CD14-positive monocyte (primary cell): ENCODE results near the gene NCOA6. TPM values are rescaled to one million over a fixed set of nuclear protein-coding genes. Genes with fewer than 3 reads are reported as not detected.

Source experiments
- DNase-seq, 3 donors: peaks; one replicate each; pipeline ENCODE4 v3.0.0-alpha.2; 2011 to 2022
- H2AFZ ChIP-seq: 2 replicates; pipeline ENCODE4 v1.6.0; 2012; ENCODE audit warnings: mild to moderate bottlenecking, low read depth, low read length, inconsistent platforms; ENCODE audit not compliant: insufficient read depth, poor library complexity, severe bottlenecking
- H3K27ac ChIP-seq, 2 donors: 1 replicate in 1 of 2; 2 replicates in 1 of 2; pipeline ENCODE4 v1.5.1; 2012 to 2013; ENCODE audit warnings: low read length in 2 of 2, control low read depth in 1 of 2, inconsistent platforms in 1 of 2, low read depth in 1 of 2, mild to moderate bottlenecking in 1 of 2
- H3K27me3 ChIP-seq, 2 donors: one replicate each; pipeline versions ENCODE4 v1.6.0 to v1.6.1; 2011 to 2013; ENCODE audit warnings: low read length in 2 of 2; ENCODE audit not compliant: control insufficient read depth in 2 of 2, insufficient read depth in 2 of 2
- H3K36me3 ChIP-seq, 2 donors: replicated peaks in 1 of 2; 1 replicate in 1 of 2; 2 replicates in 1 of 2; pipeline versions ENCODE4 v1.5.1 to v1.6.1; 2012 to 2013; ENCODE audit warnings: low read length in 2 of 2, control low read depth in 1 of 2, inconsistent platforms in 1 of 2, mild to moderate bottlenecking in 1 of 2; ENCODE audit not compliant: insufficient read depth in 2 of 2, control insufficient read depth in 1 of 2
- H3K4me1 ChIP-seq, 2 donors: 1 replicate in 1 of 2; 2 replicates in 1 of 2; pipeline versions ENCODE4 v1.5.1 to v1.6.1; 2012 to 2013; ENCODE audit warnings: low read length in 2 of 2, control low read depth in 1 of 2, inconsistent platforms in 1 of 2, mild to moderate bottlenecking in 1 of 2, moderate library complexity in 1 of 2; ENCODE audit not compliant: insufficient read depth in 2 of 2, control insufficient read depth in 1 of 2
- H3K4me2 ChIP-seq: replicated peaks from 2 replicates; pipeline ENCODE3; 2012; ENCODE audit warnings: low read length, moderate library complexity, mild to moderate bottlenecking; ENCODE audit not compliant: poor library complexity, severe bottlenecking; ENCODE audit errors: extremely low read depth
- H3K4me3 ChIP-seq, 3 experiments: fragments of 200-600 bp in 1 of 3; sonication (generic) in 1 of 3; replicated peaks in 1 of 3; 1 replicate in 2 of 3; 2 replicates in 1 of 3; pipeline ENCODE4 v1.5.1; 2011 to 2013; ENCODE audit warnings: low read length in 3 of 3, mild to moderate bottlenecking in 3 of 3, control low read depth in 2 of 3, low read depth in 2 of 3, inconsistent platforms in 1 of 3, moderate library complexity in 1 of 3
- H3K79me2 ChIP-seq: 2 replicates; pipeline ENCODE4 v1.6.0; 2012; ENCODE audit warnings: mild to moderate bottlenecking, control low read depth, inconsistent platforms, low read length, moderate library complexity; ENCODE audit not compliant: insufficient read depth
- H3K9ac ChIP-seq: 2 replicates; pipeline ENCODE4 v1.6.0; 2017; ENCODE audit warnings: low read length, mild to moderate bottlenecking; ENCODE audit not compliant: insufficient read depth, poor library complexity, severe bottlenecking
- H3K9me3 ChIP-seq, 2 donors: replicated peaks in 1 of 2; 1 replicate in 1 of 2; 2 replicates in 1 of 2; pipeline versions ENCODE4 v1.5.1 to v1.6.1; 2012 to 2013; ENCODE audit warnings: low read length in 2 of 2, control low read depth in 1 of 2; ENCODE audit not compliant: control insufficient read depth in 1 of 2, insufficient read depth in 1 of 2
- H4K20me1 ChIP-seq: 2 replicates; pipeline ENCODE4 v1.6.0; 2012; ENCODE audit warnings: mild to moderate bottlenecking, low read length, control low read depth, moderate library complexity; ENCODE audit not compliant: insufficient read depth
- H3K27ac Mint-ChIP-seq, 7 donors: one replicate each; pipeline ENCODE4 v1.8.0; 2020; ENCODE audit warnings: mild to moderate bottlenecking in 7 of 7, mixed read lengths in 7 of 7, moderate library complexity in 6 of 7, inconsistent platforms in 2 of 7
- H3K27me3 Mint-ChIP-seq, 3 donors: one replicate each; pipeline ENCODE4 v1.8.0; 2021 to 2022; ENCODE audit warnings: low read depth in 3 of 3, mild to moderate bottlenecking in 3 of 3, mixed read lengths in 3 of 3, moderate library complexity in 3 of 3, inconsistent platforms in 1 of 3
- H3K36me3 Mint-ChIP-seq, 2 donors: one replicate each; pipeline ENCODE4 v1.8.0; 2020; ENCODE audit warnings: mixed read lengths in 2 of 2, inconsistent platforms in 1 of 2, mild to moderate bottlenecking in 1 of 2
- H3K4me1 Mint-ChIP-seq: one replicate; pipeline ENCODE4 v1.8.0; 2020; ENCODE audit warnings: mild to moderate bottlenecking, mixed read lengths
- H3K4me3 Mint-ChIP-seq, 2 donors: one replicate each; pipeline ENCODE4 v1.8.0; 2020; ENCODE audit warnings: mild to moderate bottlenecking in 2 of 2, mixed read lengths in 2 of 2, moderate library complexity in 1 of 2
- H3K9me3 Mint-ChIP-seq, 7 donors: one replicate each; pipeline ENCODE4 v1.8.0; 2020 to 2022; ENCODE audit warnings: mixed read lengths in 7 of 7, mild to moderate bottlenecking in 6 of 7, moderate library complexity in 6 of 7, inconsistent platforms in 2 of 7
- WGBS: methylation state at CpG from one replicate; pipeline ENCODE4 v1.1.5; 2013; ENCODE audit warnings: missing lambda C conversion rate; ENCODE audit not compliant: insufficient coverage; 5-methylcytosine and 5-hydroxymethylcytosine counted together
- intact Hi-C, 2 donors: fragments of 100-400 bp; cut with micrococcal nuclease; formaldehyde crosslinking; loops; one replicate each; pipeline versions ENCODE4 v1.15.0 to v1.15.1; 2023
- polyA plus RNA-seq, 3 donors: library from polyadenylated mRNA; depleted of rRNA in 1 of 3; unstranded in 2 of 3; stranded (reverse) in 1 of 3; fragments of 300-500 nt in 2 of 3; fragments of >200 nt in 1 of 3; fragmentation: Illumina TruSeq in 2 of 3; gene quantifications; 1 replicate in 2 of 3; 2 replicates in 1 of 3; pipeline ENCODE4 v1.2.3, GENCODE V29; 2012 to 2021
- TF ChIP-seq, protein P1 (sequence below): fragments of 200-600 bp; IDR thresholded peaks from one replicate; pipeline ENCODE4 v1.8.0; 2022; ENCODE audit warnings: antibody characterized with exemption, mild to moderate bottlenecking

The NCOA6 gene
- polyA plus RNA-seq, 3 donors: 2.8 to 19.0 (median 3.9) TPM

- H3K9me3 ChIP-seq: no peaks in the 10 kb centered on the region
- H3K27me3 ChIP-seq: peaks cover 6 to 14% of the 10 kb centered on the region in 2 donors
- TF ChIP-seq, protein P1, sequence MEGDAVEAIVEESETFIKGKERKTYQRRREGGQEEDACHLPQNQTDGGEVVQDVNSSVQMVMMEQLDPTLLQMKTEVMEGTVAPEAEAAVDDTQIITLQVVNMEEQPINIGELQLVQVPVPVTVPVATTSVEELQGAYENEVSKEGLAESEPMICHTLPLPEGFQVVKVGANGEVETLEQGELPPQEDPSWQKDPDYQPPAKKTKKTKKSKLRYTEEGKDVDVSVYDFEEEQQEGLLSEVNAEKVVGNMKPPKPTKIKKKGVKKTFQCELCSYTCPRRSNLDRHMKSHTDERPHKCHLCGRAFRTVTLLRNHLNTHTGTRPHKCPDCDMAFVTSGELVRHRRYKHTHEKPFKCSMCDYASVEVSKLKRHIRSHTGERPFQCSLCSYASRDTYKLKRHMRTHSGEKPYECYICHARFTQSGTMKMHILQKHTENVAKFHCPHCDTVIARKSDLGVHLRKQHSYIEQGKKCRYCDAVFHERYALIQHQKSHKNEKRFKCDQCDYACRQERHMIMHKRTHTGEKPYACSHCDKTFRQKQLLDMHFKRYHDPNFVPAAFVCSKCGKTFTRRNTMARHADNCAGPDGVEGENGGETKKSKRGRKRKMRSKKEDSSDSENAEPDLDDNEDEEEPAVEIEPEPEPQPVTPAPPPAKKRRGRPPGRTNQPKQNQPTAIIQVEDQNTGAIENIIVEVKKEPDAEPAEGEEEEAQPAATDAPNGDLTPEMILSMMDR: peak; percentile 68
- peak in 2 of 3 donors; percentile 32 to 36 for DNase-seq
- Mint-ChIP-seq H3K4me3 (peak overlapping the region; percentile 82 to 90), H3K9me3 (no peaks in the 10 kb centered on the region), H3K4me1 (peaks cover 40% of the 10 kb centered on the region), H3K27ac (peak overlapping the region in 5 of 7 donors; percentile 6 to 88 (median 74)), H3K36me3 (peaks cover 14 to 25% of the 10 kb centered on the region in 2 donors), H3K27me3 (peaks cover 22 to 31% (median 24%) of the 10 kb centered on the region in 3 donors)
- H3K36me3 ChIP-seq: peaks cover 10% of the 10 kb centered on the region in 2 donors
- peak overlapping the region; percentile 65 for H3K9ac ChIP-seq
- no peak overlapping the region for H3K27ac ChIP-seq
- H4K20me1 ChIP-seq: peaks cover 5% of the 10 kb centered on the region
- peaks cover 32 to 45% of the 10 kb centered on the region in 2 donors for H3K4me1 ChIP-seq
- H3K4me2 ChIP-seq: peak overlapping the region; percentile 89
- WGBS: 0% methylated on average over 11 of the region's 22 CpGs
- peak overlapping the region; percentile 64 to 87 (median 70) for H3K4me3 ChIP-seq
- H3K79me2 ChIP-seq: no peaks in the 10 kb centered on the region
- H2AFZ ChIP-seq: peak overlapping the region; percentile 79
- intact Hi-C loops: loop anchor here (5.0 kb wide), 2 partner anchors 146 to 171 kb away; no protein-coding TSS in a partner anchor
Measured at GRCh38 chr20:34708621-34709043, 116.8 kb downstream of the NCOA6 start.

- Histone ChIP-seq H3K9me3 (no peaks in the 10 kb centered on the region), H3K36me3 (no peaks in the 10 kb centered on the region), H2AFZ (no peak overlapping the region), H3K9ac (no peak overlapping the region), H3K4me1 (peaks cover 38 to 51% of the 10 kb centered on the region in 2 donors), H3K27ac (no peak overlapping the region), H3K4me2 (no peak overlapping the region), H3K4me3 (no peak overlapping the region), H3K79me2 (no peaks in the 10 kb centered on the region), H3K27me3 (peaks cover 6 to 27% of the 10 kb centered on the region in 2 donors), H4K20me1 (peaks cover 5% of the 10 kb centered on the region)
- peaks cover 48% of the 10 kb centered on the region for H3K4me1 Mint-ChIP-seq
- H3K4me3 Mint-ChIP-seq: no peak overlapping the region
- WGBS: no CpG with 5 or more reads among the region's 3 CpGs
- intact Hi-C loops: loop anchor here (5.0 kb wide), 2 partner anchors 145 to 170 kb away; no protein-coding TSS in a partner anchor
- no peak overlapping the region for H3K27ac Mint-ChIP-seq
- TF ChIP-seq, protein P1: no peak
- H3K36me3 Mint-ChIP-seq: peaks cover 0 to 13% of the 10 kb centered on the region in 2 donors
- H3K9me3 Mint-ChIP-seq: no peaks in the 10 kb centered on the region
- no peak for DNase-seq
- H3K27me3 Mint-ChIP-seq: peaks cover 32 to 40% (median 33%) of the 10 kb centered on the region in 3 donors
Measured at GRCh38 chr20:34706912-34707784, 118.3 kb downstream of the NCOA6 start.
